NCI-H510A (cell line): ENCODE data around the gene APOBEC2.
"Not testable (repeated sequence)": the region's sequence is repeated elsewhere in the genome, so short reads cannot be mapped to it uniquely, and the experiment has no call there.

ENCODE experiments used
- DNase-seq: peaks from one replicate; lab custom pipeline; 2025; lab: John Stamatoyannopoulos, UW

Gene APOBEC2

GRCh38 chr6:41053041-41053440 is at the start of gene APOBEC2:
Gene APOBEC2 (plus strand): TSS chr6:41053202. CDS start chr6:41053348, 146 bp downstream.
- DNase-seq = no peak

GRCh38 chr6:41006217-41006616 is 46.8 kb upstream of the APOBEC2 start:
- DNase-seq = peak; percentile 59

GRCh38 chr6:41006980-41007379 is 46.0 kb upstream of the APOBEC2 start:
- not testable (repeated sequence) for DNase-seq

- DNase-seq = no peak
Measured at GRCh38 chr6:41008011-41008410, 45.0 kb upstream of the APOBEC2 start.

- no peak for DNase-seq
Measured at GRCh38 chr6:41009669-41010068, 43.3 kb upstream of the APOBEC2 start.

- DNase-seq = no peak
Measured at GRCh38 chr6:41011673-41012072, 41.3 kb upstream of the APOBEC2 start.

GRCh38 chr6:41013466-41014153 is 39.4 kb upstream of the APOBEC2 start:
- DNase-seq = no peak

GRCh38 chr6:41014780-41015179 is 38.2 kb upstream of the APOBEC2 start:
- no peak for DNase-seq

- DNase-seq = not testable (repeated sequence)
Measured at GRCh38 chr6:41015860-41016259, 37.1 kb upstream of the APOBEC2 start.

- DNase-seq = no peak
Measured at GRCh38 chr6:41017663-41018062, 35.3 kb upstream of the APOBEC2 start.

GRCh38 chr6:41021832-41022231 is 31.2 kb upstream of the APOBEC2 start:
- no peak for DNase-seq

GRCh38 chr6:41022294-41022693 is 30.7 kb upstream of the APOBEC2 start:
- no peak for DNase-seq

GRCh38 chr6:41023114-41023513 is 29.9 kb upstream of the APOBEC2 start:
- DNase-seq = no peak

GRCh38 chr6:41025966-41026530 is 27.0 kb upstream of the APOBEC2 start:
- no peak for DNase-seq

- DNase-seq = no peak
Measured at GRCh38 chr6:41027241-41027640, 25.8 kb upstream of the APOBEC2 start.

- DNase-seq = peak; percentile 89
Measured at GRCh38 chr6:41027799-41028560, 25.0 kb upstream of the APOBEC2 start.

- DNase-seq = no peak
Measured at GRCh38 chr6:41028561-41029412, 24.2 kb upstream of the APOBEC2 start.

GRCh38 chr6:41032830-41033229 is 20.2 kb upstream of the APOBEC2 start:
- DNase-seq = no peak

- DNase-seq = no peak
Measured at GRCh38 chr6:41033776-41034175, 19.2 kb upstream of the APOBEC2 start.

GRCh38 chr6:41036186-41036585 is 16.8 kb upstream of the APOBEC2 start:
- DNase-seq = no peak

- no peak for DNase-seq
Measured at GRCh38 chr6:41036601-41037000, 16.4 kb upstream of the APOBEC2 start.
